OCI-LY7 (cell line): ENCODE data around the gene RBM44. TPM values are rescaled to one million over a fixed set of nuclear protein-coding genes. Genes with fewer than 3 reads are reported as not detected.

Experiments used
- BruUV-seq: library from RNA; stranded (reverse); fragments of 400-500 nt; replicated peaks from 2 replicates; lab custom pipeline; 2021; lab: Mats Ljungman, UMichigan
- CTCF ChIA-PET: fragments of 300-600 bp; sonication (Branson Sonifier 250); formaldehyde crosslinking; loops from one replicate; lab custom pipeline; 2022; ENCODE audit warnings: antibody characterized with exemption; ENCODE audit not compliant: unreplicated experiment; lab: Charles Lee
- POLR2A ChIA-PET: fragments of 300-600 bp; sonication (Branson Sonifier 250); formaldehyde crosslinking; loops from one replicate; lab custom pipeline; 2022; ENCODE audit warnings: antibody characterized with exemption; lab: Charles Lee
- DNase-seq: peaks from one replicate; pipeline ENCODE4 v3.0.0-alpha.2; 2015; ENCODE audit warnings: low spot score
- H2AFZ ChIP-seq: fragments of 200-600 bp; sonication (generic), shearing (Covaris generic); 2 replicates; pipeline ENCODE4 v1.6.1; 2014; ENCODE audit warnings: mild to moderate bottlenecking, antibody characterized with exemption, low read length, moderate library complexity
- H3K27ac ChIP-seq: fragments of 200-600 bp; sonication (generic); 2 replicates; pipeline ENCODE4 v1.5.1; 2014; ENCODE audit warnings: mixed run types, low read depth, mild to moderate bottlenecking, moderate library complexity, low read length, inconsistent platforms; ENCODE audit not compliant: poor library complexity, severe bottlenecking
- H3K36me3 ChIP-seq: fragments of 200-600 bp; sonication (generic); 2 replicates; pipeline ENCODE4 v1.6.1; 2014; ENCODE audit warnings: mild to moderate bottlenecking, antibody characterized with exemption, low read length, moderate library complexity, mixed read lengths; ENCODE audit not compliant: insufficient read depth
- H3K4me1 ChIP-seq: fragments of 200-600 bp; sonication (generic); 2 replicates; pipeline ENCODE4 v1.5.1; 2014; ENCODE audit warnings: mild to moderate bottlenecking, low read length; ENCODE audit not compliant: insufficient read depth, poor library complexity, severe bottlenecking
- H3K4me2 ChIP-seq: fragments of 200-600 bp; sonication (generic); 2 replicates; pipeline ENCODE4 v1.6.1; 2014; ENCODE audit warnings: mild to moderate bottlenecking, low read length
- H3K4me3 ChIP-seq: fragments of 200-600 bp; sonication (generic); 2 replicates; pipeline ENCODE4 v1.5.1; 2014; ENCODE audit warnings: mild to moderate bottlenecking, low read depth, low read length; ENCODE audit not compliant: poor library complexity, severe bottlenecking
- H3K79me2 ChIP-seq: fragments of 200-600 bp; sonication (generic); 2 replicates; pipeline ENCODE4 v1.6.1; 2016; ENCODE audit warnings: low read depth, mild to moderate bottlenecking, low read length, moderate library complexity, mixed read lengths; ENCODE audit not compliant: insufficient read depth
- H3K9me2 ChIP-seq: fragments of 200-600 bp; sonication (generic); 2 replicates; pipeline ENCODE4 v1.6.1; 2016; ENCODE audit warnings: mild to moderate bottlenecking, low read length, mixed read lengths; ENCODE audit not compliant: insufficient read depth
- H3K9me3 ChIP-seq: fragments of 200-600 bp; sonication (generic); 2 replicates; pipeline ENCODE4 v1.6.1; 2014; ENCODE audit warnings: mild to moderate bottlenecking, mixed run types, low read length, mixed read lengths
- H4K20me1 ChIP-seq: fragments of 200-600 bp; sonication (generic); 2 replicates; pipeline ENCODE4 v1.6.1; 2014; ENCODE audit warnings: mild to moderate bottlenecking, antibody characterized with exemption, low read length, moderate library complexity, mixed read lengths; ENCODE audit not compliant: insufficient read depth
- CTCF ChIP-seq: fragments of 200-600 bp; sonication (generic); conservative IDR thresholded peaks from 2 replicates; pipeline ENCODE4 v1.5.1; 2014; ENCODE audit warnings: mild to moderate bottlenecking, antibody characterized with exemption, low read length, moderate library complexity, mixed read lengths
- EZH2phosphoT487 ChIP-seq: fragments of 200-600 bp; sonication (generic); IDR thresholded peaks from 2 replicates; pipeline ENCODE4 v1.6.1; 2018; ENCODE audit warnings: low read depth, borderline replicate concordance, mild to moderate bottlenecking, mixed run types, antibody characterized with exemption, low read length, moderate library complexity, mixed read lengths
- intact Hi-C: fragments of 100-400 bp; cut with micrococcal nuclease; formaldehyde crosslinking; loops from one replicate; pipeline ENCODE4 v1.10.0; 2022; ENCODE audit not compliant: unreplicated experiment
- total RNA-seq, 2 experiments: library from RNA; depleted of rRNA in 1 of 2; stranded (reverse); fragments of >200 nt in 1 of 2; shearing (Covaris generic) in 1 of 2; gene quantifications; 2 replicates each; pipeline ENCODE4 v1.2.3, GENCODE V29; 2014 to 2022

RBM44 gene
- total RNA-seq, 2 experiments from 2014 or later, result 0.72 to 1.2 TPM

- no peaks in the 10 kb centered on the region for H3K4me1 ChIP-seq
- no peaks in the 10 kb centered on the region for H3K9me2 ChIP-seq
- H3K27ac ChIP-seq, result no peak overlapping the region
- DNase-seq, result no peak
- H2AFZ ChIP-seq, result no peak overlapping the region
- no peaks in the 10 kb centered on the region for H3K9me3 ChIP-seq
- CTCF ChIA-PET, result no interaction called here
- intact Hi-C loops, result no loop called here
- no peak overlapping the region for H3K4me3 ChIP-seq
- H4K20me1 ChIP-seq, result no peaks in the 10 kb centered on the region
- H3K79me2 ChIP-seq, result no peaks in the 10 kb centered on the region
- H3K36me3 ChIP-seq, result no peaks in the 10 kb centered on the region
- TF ChIP-seq CTCF, result no peak
- no peak for TF ChIP-seq EZH2phosphoT487
- POLR2A ChIA-PET, result no interaction called here
- no TSS peak for BruUV-seq
- H3K4me2 ChIP-seq, result no peak overlapping the region
These were observed 78.0 kb downstream of the RBM44 start for GRCh38 chr2:237876532-237876931.

GRCh38 chr2:237876951-237877491 lies 78.4 kb downstream of the RBM44 start:
- H3K79me2 ChIP-seq, result no peaks in the 10 kb centered on the region
- H3K4me1 ChIP-seq, result no peaks in the 10 kb centered on the region
- H3K36me3 ChIP-seq, result no peaks in the 10 kb centered on the region
- H3K9me3 ChIP-seq, result no peaks in the 10 kb centered on the region
- no peak for DNase-seq
- POLR2A ChIA-PET, result no interaction called here
- no TSS peak for BruUV-seq
- intact Hi-C loops, result no loop called here
- H4K20me1 ChIP-seq, result no peaks in the 10 kb centered on the region
- H3K4me3 ChIP-seq, result no peak overlapping the region
- H2AFZ ChIP-seq, result no peak overlapping the region
- H3K4me2 ChIP-seq, result no peak overlapping the region
- H3K9me2 ChIP-seq, result no peaks in the 10 kb centered on the region
- H3K27ac ChIP-seq, result no peak overlapping the region
- no peak for TF ChIP-seq EZH2phosphoT487
- no peak for TF ChIP-seq CTCF
- CTCF ChIA-PET, result no interaction called here

- intact Hi-C loops, result no loop called here
- ChIA-PET CTCF (no interaction called here), POLR2A (no interaction called here)
- no peaks in the 10 kb centered on the region for H3K9me2 ChIP-seq
- no peak overlapping the region for H3K4me3 ChIP-seq
- no peaks in the 10 kb centered on the region for H3K9me3 ChIP-seq
- no peaks in the 10 kb centered on the region for H3K36me3 ChIP-seq
- H4K20me1 ChIP-seq, result no peaks in the 10 kb centered on the region
- no peak overlapping the region for H3K4me2 ChIP-seq
- H3K79me2 ChIP-seq, result no peaks in the 10 kb centered on the region
- DNase-seq, result no peak
- no peaks in the 10 kb centered on the region for H3K4me1 ChIP-seq
- H3K27ac ChIP-seq, result no peak overlapping the region
- H2AFZ ChIP-seq, result no peak overlapping the region
- TF ChIP-seq EZH2phosphoT487 (no peak), CTCF (no peak)
- BruUV-seq, result no TSS peak
These were observed 79.2 kb downstream of the RBM44 start for GRCh38 chr2:237877576-237878307.
